ENCODE results near the gene PAK1.
A peak's percentile ranks its signal among the peaks of the same experiment; 100 is the strongest.
"Not testable (repeated sequence)": the region's sequence is repeated elsewhere in the genome, so short reads cannot be mapped to it uniquely, and the experiment has no call there.

The PAK1 gene

DNA sequence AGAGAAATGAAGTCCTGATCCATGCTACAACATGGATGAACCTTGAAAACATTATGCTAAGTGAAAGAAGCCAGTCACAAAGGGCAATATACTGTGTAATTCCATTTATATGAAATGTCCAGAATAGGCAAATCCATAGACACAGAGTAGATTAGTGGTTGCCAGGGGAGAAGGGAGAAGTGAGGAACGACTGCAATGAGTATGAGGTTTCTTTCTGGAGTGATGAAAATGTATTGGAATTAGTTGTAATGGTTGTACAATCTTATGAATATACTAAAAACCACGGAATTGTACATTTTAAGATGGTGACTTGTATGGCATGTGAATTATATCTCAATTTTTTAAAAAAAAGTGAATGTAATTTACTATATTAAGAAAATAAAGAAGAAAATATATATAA is 89.3 kb downstream of the PAK1 start:
- no peak overlapping the region for H3K27ac ChIP-seq (ENCODE audit: low read depth, low read length)
- H3K4me1 ChIP-seq (ENCODE audit: control insufficient read depth in 5 of 5, insufficient read depth in 5 of 5, low read length in 5 of 5) = peaks cover 2 to 15% (median 12%) of the 10 kb centered on the region in 5 donors
- no peak overlapping the region for H3K4me3 ChIP-seq (ENCODE audit: low read depth in 1 of 5, low read length in 5 of 5)
- peaks cover 0 to 5% (median 2%) of the 10 kb centered on the region in 5 donors for H3K36me3 ChIP-seq (ENCODE audit: control insufficient read depth in 5 of 5, insufficient read depth in 5 of 5, low read length in 5 of 5)
- H3K9ac ChIP-seq (ENCODE audit: low read length in 5 of 5) = no peak overlapping the region
- H3K9me3 ChIP-seq (ENCODE audit: control insufficient read depth in 5 of 5, low read length in 5 of 5) = no peaks in the 10 kb centered on the region
- H3K27me3 ChIP-seq (ENCODE audit: control insufficient read depth in 5 of 5, insufficient read depth in 4 of 5, low read length in 5 of 5) = no peaks in the 10 kb centered on the region

DNA sequence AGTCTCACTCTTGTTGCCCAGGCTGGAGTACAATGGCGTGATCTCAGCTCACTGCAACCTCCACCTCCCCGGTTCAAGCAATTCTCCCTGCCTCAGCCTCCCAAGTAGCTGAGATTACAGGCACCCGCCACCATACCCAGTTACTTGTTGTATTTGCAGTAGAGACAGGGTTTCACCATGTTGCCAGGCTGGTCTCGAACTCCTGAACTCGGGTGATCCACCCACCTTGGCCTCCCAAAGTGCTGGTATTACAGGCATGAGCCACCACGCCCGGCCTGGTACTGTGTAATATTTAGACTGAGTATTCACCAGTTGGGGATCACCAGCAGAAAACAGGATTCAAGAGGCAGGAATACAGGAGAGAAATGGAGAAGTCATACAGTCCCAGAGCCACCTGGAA is 90.5 kb downstream of the PAK1 start:
- H3K27ac ChIP-seq (ENCODE audit: low read depth, low read length); H3K9ac ChIP-seq (ENCODE audit: low read length in 5 of 5); H3K27me3 ChIP-seq (ENCODE audit: control insufficient read depth in 5 of 5, insufficient read depth in 4 of 5, low read length in 5 of 5); H3K4me3 ChIP-seq (ENCODE audit: low read depth in 1 of 5, low read length in 5 of 5); H3K9me3 ChIP-seq (ENCODE audit: control insufficient read depth in 5 of 5, low read length in 5 of 5): not testable (repeated sequence)
- Histone ChIP-seq H3K36me3 (ENCODE audit: control insufficient read depth in 5 of 5, insufficient read depth in 5 of 5, low read length in 5 of 5) (peaks cover 0 to 17% (median 12%) of the 10 kb centered on the region in 5 donors), H3K4me1 (ENCODE audit: control insufficient read depth in 5 of 5, insufficient read depth in 5 of 5, low read length in 5 of 5) (peaks cover 2 to 15% (median 12%) of the 10 kb centered on the region in 5 donors)

DNA sequence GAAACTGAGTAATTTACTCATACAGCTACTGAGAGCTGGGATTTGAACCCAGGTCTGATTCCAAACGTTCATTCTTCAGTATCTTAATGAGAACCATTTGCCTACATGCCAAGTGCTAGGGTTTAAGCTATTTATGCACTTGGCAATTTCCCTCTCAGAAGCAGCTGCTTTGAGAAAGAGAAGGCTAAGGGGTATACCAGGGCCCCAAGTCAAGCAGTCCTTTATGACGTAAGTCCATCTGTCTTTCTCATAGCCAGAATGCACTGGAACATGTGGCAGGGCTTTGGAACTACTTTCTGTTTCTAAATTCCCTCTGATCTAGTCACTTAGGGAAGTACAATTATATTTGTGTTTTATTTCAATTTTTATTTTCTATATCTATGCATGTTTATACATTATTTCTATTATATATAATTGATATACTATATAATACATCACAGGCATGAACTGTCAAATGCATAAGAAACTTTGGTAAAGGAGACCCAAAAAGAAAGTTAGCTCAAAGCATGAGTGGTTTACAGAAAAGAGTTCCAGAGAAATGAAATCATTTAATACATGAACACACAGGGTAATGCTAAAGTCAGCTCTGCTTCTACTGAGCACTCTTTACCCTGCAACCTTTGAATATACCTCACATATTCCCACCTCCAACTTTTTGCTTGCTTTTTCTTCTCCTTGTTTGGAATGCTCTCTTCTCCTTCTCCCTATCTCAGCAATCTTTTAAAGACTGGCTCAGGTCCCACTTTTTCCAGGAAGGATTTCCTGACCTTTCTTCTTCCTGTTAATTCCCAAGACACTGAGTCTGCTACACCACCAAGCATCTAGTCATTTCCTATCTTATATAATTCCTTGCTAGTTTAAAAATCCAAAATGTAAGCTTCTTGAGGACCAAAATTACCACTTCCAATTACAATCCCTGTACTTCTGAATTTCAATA is 91.9 kb downstream of the PAK1 start:
- no peak overlapping the region for H3K27ac ChIP-seq (ENCODE audit: low read depth, low read length)
- H3K4me3 ChIP-seq (ENCODE audit: low read depth in 1 of 5, low read length in 5 of 5) = peak overlapping the region in 1 of 5 donors; percentile 12
- peaks cover 0 to 23% (median 16%) of the 10 kb centered on the region in 5 donors for H3K36me3 ChIP-seq (ENCODE audit: control insufficient read depth in 5 of 5, insufficient read depth in 5 of 5, low read length in 5 of 5)
- no peak overlapping the region for H3K9ac ChIP-seq (ENCODE audit: low read length in 5 of 5)
- H3K9me3 ChIP-seq (ENCODE audit: control insufficient read depth in 5 of 5, low read length in 5 of 5) = no peaks in the 10 kb centered on the region
- H3K4me1 ChIP-seq (ENCODE audit: control insufficient read depth in 5 of 5, insufficient read depth in 5 of 5, low read length in 5 of 5) = peaks cover 2 to 15% (median 12%) of the 10 kb centered on the region in 5 donors
- H3K27me3 ChIP-seq (ENCODE audit: control insufficient read depth in 5 of 5, insufficient read depth in 4 of 5, low read length in 5 of 5) = no peaks in the 10 kb centered on the region

DNA sequence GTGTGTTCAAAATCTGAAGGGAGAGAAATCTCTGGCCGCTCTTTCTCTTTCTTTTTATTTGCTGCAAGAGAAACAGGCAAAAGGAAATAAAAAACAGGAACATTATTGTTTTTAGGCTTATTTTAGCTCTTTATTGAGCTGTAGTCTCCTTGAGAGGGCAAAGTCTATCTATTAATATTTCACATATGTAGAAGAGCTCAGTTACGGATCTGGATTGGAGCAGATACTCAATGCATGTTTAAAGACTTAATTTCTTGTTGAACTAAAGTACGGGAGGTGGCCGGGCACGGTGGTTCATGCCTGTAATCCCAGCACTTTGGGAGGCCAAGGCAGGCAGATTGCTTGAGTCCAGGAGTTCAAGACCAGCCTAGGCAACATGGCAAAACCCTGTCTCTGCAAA is 94.0 kb downstream of the PAK1 start:
- no peak overlapping the region for H3K27ac ChIP-seq (ENCODE audit: low read depth, low read length)
- no peak overlapping the region for H3K9ac ChIP-seq (ENCODE audit: low read length in 5 of 5)
- peaks cover 2 to 14% (median 9%) of the 10 kb centered on the region in 5 donors for H3K4me1 ChIP-seq (ENCODE audit: control insufficient read depth in 5 of 5, insufficient read depth in 5 of 5, low read length in 5 of 5)
- H3K9me3 ChIP-seq (ENCODE audit: control insufficient read depth in 5 of 5, low read length in 5 of 5) = no peaks in the 10 kb centered on the region
- H3K4me3 ChIP-seq (ENCODE audit: low read depth in 1 of 5, low read length in 5 of 5) = no peak overlapping the region
- peaks cover 0 to 31% (median 19%) of the 10 kb centered on the region in 5 donors for H3K36me3 ChIP-seq (ENCODE audit: control insufficient read depth in 5 of 5, insufficient read depth in 5 of 5, low read length in 5 of 5)
- no peaks in the 10 kb centered on the region for H3K27me3 ChIP-seq (ENCODE audit: control insufficient read depth in 5 of 5, insufficient read depth in 4 of 5, low read length in 5 of 5)

DNA sequence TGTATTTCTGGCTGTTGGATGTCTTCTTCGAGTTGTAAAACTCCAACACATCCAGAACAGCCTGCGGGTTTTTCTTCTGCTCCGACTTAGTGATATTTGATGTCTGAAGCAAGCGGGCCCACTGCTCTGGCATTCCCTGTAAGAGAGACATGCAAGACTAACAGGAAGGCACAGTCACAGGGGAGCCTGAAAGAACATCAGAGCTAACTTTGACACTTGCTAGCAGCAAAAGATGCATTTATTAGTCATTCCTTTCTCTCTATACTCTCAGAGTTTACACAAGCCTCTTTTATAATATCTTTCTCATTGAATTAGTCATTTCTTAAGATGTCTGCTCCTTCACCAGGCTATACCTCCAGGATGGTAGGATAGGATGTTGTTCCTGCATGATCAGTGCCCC is 94.6 kb downstream of the PAK1 start:
- Histone ChIP-seq H3K9ac (ENCODE audit: low read length in 5 of 5) (no peak overlapping the region), H3K9me3 (ENCODE audit: control insufficient read depth in 5 of 5, low read length in 5 of 5) (no peaks in the 10 kb centered on the region), H3K4me3 (ENCODE audit: low read depth in 1 of 5, low read length in 5 of 5) (no peak overlapping the region), H3K4me1 (ENCODE audit: control insufficient read depth in 5 of 5, insufficient read depth in 5 of 5, low read length in 5 of 5) (peaks cover 2 to 14% (median 9%) of the 10 kb centered on the region in 5 donors), H3K27me3 (ENCODE audit: control insufficient read depth in 5 of 5, insufficient read depth in 4 of 5, low read length in 5 of 5) (no peaks in the 10 kb centered on the region), H3K36me3 (ENCODE audit: control insufficient read depth in 5 of 5, insufficient read depth in 5 of 5, low read length in 5 of 5) (peaks cover 6 to 38% (median 26%) of the 10 kb centered on the region in 5 donors), H3K27ac (ENCODE audit: low read depth, low read length) (no peak overlapping the region)

DNA sequence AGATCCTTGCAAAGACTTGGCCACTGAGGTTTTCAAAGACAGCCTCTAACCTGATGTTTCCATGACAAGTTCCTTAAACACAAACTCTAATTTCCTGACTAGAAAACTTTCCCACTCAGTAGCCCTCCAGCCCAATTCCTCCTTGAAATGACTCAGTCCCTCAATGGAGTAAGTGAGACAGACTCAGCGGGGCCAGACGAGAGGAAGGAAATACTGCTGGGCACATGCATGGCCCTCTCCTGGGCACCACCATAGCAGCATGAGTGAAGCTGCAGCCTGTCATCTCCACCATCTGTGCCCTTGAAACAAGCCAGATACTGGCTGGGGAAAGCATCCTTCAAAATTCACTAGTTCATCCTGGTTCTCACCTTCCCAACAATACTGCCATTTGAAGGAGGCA is 96.2 kb downstream of the PAK1 start:
- no peak overlapping the region for H3K4me3 ChIP-seq (ENCODE audit: low read depth in 1 of 5, low read length in 5 of 5)
- H3K36me3 ChIP-seq (ENCODE audit: control insufficient read depth in 5 of 5, insufficient read depth in 5 of 5, low read length in 5 of 5) = peaks cover 9 to 41% (median 29%) of the 10 kb centered on the region in 5 donors
- no peaks in the 10 kb centered on the region for H3K27me3 ChIP-seq (ENCODE audit: control insufficient read depth in 5 of 5, insufficient read depth in 4 of 5, low read length in 5 of 5)
- no peak overlapping the region for H3K9ac ChIP-seq (ENCODE audit: low read length in 5 of 5)
- no peak overlapping the region for H3K27ac ChIP-seq (ENCODE audit: low read depth, low read length)
- H3K9me3 ChIP-seq (ENCODE audit: control insufficient read depth in 5 of 5, low read length in 5 of 5) = no peaks in the 10 kb centered on the region
- H3K4me1 ChIP-seq (ENCODE audit: control insufficient read depth in 5 of 5, insufficient read depth in 5 of 5, low read length in 5 of 5) = peaks cover 2 to 11% (median 9%) of the 10 kb centered on the region in 5 donors

DNA sequence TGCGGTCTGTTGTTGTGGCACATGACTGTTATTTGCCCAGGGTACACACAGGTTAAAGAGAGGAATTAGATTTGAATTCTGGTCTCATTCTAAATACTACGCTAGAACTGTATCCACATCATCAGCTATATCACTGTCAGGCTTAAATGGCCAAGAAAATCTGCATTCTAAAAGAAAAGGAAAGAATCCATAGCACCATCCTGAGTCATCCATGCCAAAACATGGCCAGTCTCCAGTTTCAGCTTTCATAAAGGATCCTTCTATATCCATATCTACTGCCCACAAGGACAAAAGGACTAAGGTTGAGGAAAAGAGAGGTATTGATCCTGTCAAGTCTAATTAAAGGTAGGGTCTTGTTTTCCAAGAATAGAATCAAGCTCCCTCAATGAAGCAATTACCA is 98.8 kb downstream of the PAK1 start:
- Histone ChIP-seq H3K9ac (ENCODE audit: low read length in 5 of 5) (no peak overlapping the region), H3K27me3 (ENCODE audit: control insufficient read depth in 5 of 5, insufficient read depth in 4 of 5, low read length in 5 of 5) (no peaks in the 10 kb centered on the region), H3K36me3 (ENCODE audit: control insufficient read depth in 5 of 5, insufficient read depth in 5 of 5, low read length in 5 of 5) (peaks cover 9 to 50% (median 29%) of the 10 kb centered on the region in 5 donors), H3K4me3 (ENCODE audit: low read depth in 1 of 5, low read length in 5 of 5) (no peak overlapping the region), H3K9me3 (ENCODE audit: control insufficient read depth in 5 of 5, low read length in 5 of 5) (no peaks in the 10 kb centered on the region), H3K4me1 (ENCODE audit: control insufficient read depth in 5 of 5, insufficient read depth in 5 of 5, low read length in 5 of 5) (no peaks in the 10 kb centered on the region), H3K27ac (ENCODE audit: low read depth, low read length) (no peak overlapping the region)

DNA sequence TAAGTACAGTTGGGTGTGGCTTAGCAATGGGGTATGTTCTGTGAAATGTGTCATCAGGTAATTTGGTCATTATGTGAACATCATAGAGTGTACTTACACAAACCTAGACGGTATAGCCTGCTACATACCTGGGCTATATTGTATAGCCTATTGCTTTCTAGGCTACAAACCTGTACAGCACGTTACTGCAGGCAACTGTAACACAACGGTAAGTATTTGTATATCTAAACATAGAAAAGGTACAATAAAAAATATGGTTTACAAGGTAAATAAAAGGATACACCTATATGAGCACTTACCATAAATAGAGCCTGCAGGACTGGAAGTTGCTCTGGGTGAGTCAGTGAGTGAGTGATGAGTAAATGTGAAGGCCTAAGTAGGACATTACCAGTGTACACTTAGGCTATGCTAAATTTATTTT is 99.3 kb downstream of the PAK1 start:
- Histone ChIP-seq H3K9ac (ENCODE audit: low read length in 5 of 5) (no peak overlapping the region), H3K27me3 (ENCODE audit: control insufficient read depth in 5 of 5, insufficient read depth in 4 of 5, low read length in 5 of 5) (no peaks in the 10 kb centered on the region), H3K27ac (ENCODE audit: low read depth, low read length) (no peak overlapping the region), H3K36me3 (ENCODE audit: control insufficient read depth in 5 of 5, insufficient read depth in 5 of 5, low read length in 5 of 5) (peaks cover 9 to 48% (median 29%) of the 10 kb centered on the region in 5 donors), H3K4me1 (ENCODE audit: control insufficient read depth in 5 of 5, insufficient read depth in 5 of 5, low read length in 5 of 5) (no peaks in the 10 kb centered on the region), H3K4me3 (ENCODE audit: low read depth in 1 of 5, low read length in 5 of 5) (no peak overlapping the region), H3K9me3 (ENCODE audit: control insufficient read depth in 5 of 5, low read length in 5 of 5) (no peaks in the 10 kb centered on the region)

DNA sequence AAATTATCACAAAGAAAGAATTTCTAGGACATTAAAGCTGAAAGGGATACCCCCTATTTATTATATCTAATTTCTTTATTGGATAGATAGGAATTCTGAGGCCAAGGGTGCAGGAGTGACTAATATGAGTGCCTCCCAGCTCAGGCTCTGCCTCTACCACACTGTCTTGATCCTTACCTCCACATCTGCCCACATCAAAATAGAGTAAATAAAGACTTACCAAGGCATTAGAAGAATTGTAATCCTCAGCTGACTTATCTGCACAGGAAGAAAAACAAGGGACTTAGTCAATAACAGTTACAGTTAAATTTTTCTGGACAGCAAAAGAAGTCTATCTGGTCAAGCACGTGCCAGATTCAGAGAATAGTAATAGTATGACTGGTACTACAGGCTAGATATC is 99.8 kb downstream of the PAK1 start:
- no peak overlapping the region for H3K27ac ChIP-seq (ENCODE audit: low read depth, low read length)
- H3K36me3 ChIP-seq (ENCODE audit: control insufficient read depth in 5 of 5, insufficient read depth in 5 of 5, low read length in 5 of 5) = peaks cover 9 to 43% (median 24%) of the 10 kb centered on the region in 5 donors

DNA sequence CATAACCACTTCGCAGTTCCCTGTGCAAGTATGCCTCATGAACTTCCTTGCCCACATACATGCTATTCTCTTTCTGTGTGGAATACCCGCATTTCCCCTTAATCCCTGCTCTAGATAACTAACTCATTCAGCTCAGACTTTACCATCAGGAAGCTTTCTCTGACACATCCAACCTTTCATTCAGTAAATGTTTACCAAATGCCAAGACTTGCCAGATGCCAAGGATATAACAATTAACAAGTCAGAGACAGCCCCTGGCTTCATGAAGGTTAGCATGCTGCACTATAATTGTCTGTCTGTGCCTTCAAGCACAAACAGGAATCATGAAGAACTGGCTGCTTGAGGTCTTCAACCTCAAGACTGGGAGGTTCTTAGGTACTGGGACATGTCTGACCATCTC is 101.2 kb downstream of the PAK1 start:
- Histone ChIP-seq H3K9me3 (ENCODE audit: control insufficient read depth in 5 of 5, low read length in 5 of 5) (no peaks in the 10 kb centered on the region), H3K9ac (ENCODE audit: low read length in 5 of 5) (no peak overlapping the region), H3K27ac (ENCODE audit: low read depth, low read length) (no peak overlapping the region), H3K4me1 (ENCODE audit: control insufficient read depth in 5 of 5, insufficient read depth in 5 of 5, low read length in 5 of 5) (no peaks in the 10 kb centered on the region), H3K27me3 (ENCODE audit: control insufficient read depth in 5 of 5, insufficient read depth in 4 of 5, low read length in 5 of 5) (no peaks in the 10 kb centered on the region), H3K36me3 (ENCODE audit: control insufficient read depth in 5 of 5, insufficient read depth in 5 of 5, low read length in 5 of 5) (peaks cover 9 to 36% (median 15%) of the 10 kb centered on the region in 5 donors), H3K4me3 (ENCODE audit: low read depth in 1 of 5, low read length in 5 of 5) (no peak overlapping the region)

More for the DNA sequence above, 99.8 kb downstream of the PAK1 start:
- H3K27me3 ChIP-seq (ENCODE audit: control insufficient read depth in 5 of 5, insufficient read depth in 4 of 5, low read length in 5 of 5) = no peaks in the 10 kb centered on the region
- no peaks in the 10 kb centered on the region for H3K9me3 ChIP-seq (ENCODE audit: control insufficient read depth in 5 of 5, low read length in 5 of 5)
- no peak overlapping the region for H3K4me3 ChIP-seq (ENCODE audit: low read depth in 1 of 5, low read length in 5 of 5)
- H3K9ac ChIP-seq (ENCODE audit: low read length in 5 of 5) = no peak overlapping the region
- H3K4me1 ChIP-seq (ENCODE audit: control insufficient read depth in 5 of 5, insufficient read depth in 5 of 5, low read length in 5 of 5) = no peaks in the 10 kb centered on the region
